HG03039 (cell line): ENCODE results near the gene LHFPL6.

Source experiments
- ATAC-seq: cut with Tn5 transposase; IDR thresholded peaks from one replicate; pipeline ENCODE4 v1.9.1; 2021; ENCODE audit warnings: mild to moderate bottlenecking, moderate library complexity; ENCODE audit not compliant: unreplicated experiment

The LHFPL6 gene

GRCh38 chr13:39397226-39397895 lies 205.6 kb downstream of the LHFPL6 start:
- no peak for ATAC-seq

DNA sequence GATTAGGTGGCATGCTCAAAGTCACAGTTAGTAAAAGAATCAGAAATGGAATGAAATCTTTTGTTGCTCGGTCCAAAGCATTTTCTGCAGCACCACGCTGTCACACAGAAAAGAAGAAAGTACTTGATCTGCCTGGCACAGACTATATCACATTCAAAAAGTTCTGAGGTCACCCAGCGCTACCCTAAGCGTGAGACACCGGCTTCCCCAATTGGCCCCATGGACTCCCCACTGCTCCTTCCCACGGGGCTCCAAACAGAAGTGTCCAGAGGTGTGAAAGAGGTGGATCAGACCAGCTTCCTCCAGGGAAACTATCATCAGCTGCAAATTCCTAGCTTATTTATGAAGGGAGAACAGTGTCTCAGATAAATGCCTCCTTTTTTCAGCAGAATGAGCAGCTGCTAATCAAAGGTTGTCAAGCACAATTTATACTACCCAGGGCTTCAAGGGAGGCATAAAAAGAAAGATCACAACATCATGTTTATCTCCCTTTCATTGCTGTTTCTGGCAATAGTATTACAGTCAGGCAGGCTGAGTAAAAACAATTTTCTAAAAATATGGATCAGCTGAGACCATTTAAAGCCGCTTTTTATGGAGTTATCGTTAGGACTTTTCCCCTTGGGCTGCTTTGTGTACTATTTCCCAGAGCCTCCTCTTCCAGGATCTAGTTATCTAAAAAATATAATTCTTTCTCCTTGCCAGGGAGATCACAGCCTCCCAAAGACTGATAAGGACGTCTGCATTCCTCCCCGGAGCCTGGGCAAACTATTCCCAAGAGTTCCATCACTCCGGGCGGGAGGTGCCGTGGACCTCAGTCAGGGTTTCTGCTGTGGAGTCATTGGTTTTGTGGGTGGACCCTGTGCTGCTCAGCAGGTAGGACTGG lies 208.0 kb downstream of the LHFPL6 start:
- no peak for ATAC-seq

DNA sequence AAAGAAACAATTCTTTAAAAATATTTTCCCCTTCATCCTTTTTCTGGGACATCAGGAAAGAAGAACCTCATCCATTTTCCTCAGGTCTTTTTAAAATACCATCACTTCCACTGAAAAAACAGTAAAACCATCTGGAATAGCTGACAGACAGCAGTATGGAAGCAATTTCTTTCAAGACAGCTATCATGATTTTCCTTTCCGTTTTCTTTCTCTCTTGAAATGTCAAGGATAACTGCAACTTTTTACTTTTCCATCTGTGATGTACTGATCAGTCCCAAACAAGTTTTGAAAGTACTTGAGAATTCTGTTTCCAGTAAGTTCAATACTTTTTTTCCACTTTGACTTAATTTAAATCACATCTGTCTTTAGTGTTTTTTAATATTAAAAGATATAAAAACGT lies 211.2 kb downstream of the LHFPL6 start:
- no peak for ATAC-seq

GRCh38 chr13:39389013-39389412 lies 214.0 kb downstream of the LHFPL6 start:
- no peak for ATAC-seq

- no peak for ATAC-seq
These were observed 217.3 kb downstream of the LHFPL6 start for GRCh38 chr13:39385621-39386231.

DNA sequence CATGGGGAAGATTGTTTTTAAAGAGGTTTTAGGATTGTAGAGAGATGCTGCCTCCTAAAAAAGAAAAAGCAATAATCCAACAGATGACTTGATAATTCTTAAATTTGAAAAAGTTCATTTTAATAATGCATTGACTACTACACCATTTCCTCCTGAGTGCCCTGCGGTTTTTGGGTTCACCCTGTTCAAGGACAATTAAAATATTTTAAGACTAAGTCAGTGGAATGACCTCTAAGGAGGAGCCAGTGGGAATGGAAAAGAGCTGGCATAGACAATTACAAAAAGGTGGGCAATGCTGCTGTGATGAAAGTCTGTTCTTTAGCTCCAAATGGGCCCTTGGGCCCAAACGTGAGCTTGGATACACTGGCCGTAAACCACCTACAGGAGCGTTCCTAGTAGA lies 217.8 kb downstream of the LHFPL6 start:
- ATAC-seq = no peak

DNA sequence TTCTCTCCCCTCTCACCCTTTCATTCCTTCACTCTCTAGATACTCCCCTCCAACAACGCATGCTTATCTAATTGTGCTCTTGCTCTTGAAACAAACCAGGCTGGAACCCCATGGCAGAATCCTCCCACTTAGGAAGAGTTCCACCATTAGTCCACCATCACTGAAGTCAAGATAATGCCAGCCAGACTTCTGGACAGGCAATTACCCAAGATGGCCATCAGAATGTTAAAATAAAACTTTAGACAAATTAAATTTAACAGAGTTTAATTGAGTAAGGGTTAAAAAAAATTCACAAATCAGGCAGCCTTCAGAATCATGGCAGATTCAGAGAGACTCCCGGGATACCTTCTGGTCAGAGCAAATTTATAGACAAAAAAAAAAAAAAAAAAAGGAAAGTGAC lies 221.5 kb downstream of the LHFPL6 start:
- no peak for ATAC-seq

DNA sequence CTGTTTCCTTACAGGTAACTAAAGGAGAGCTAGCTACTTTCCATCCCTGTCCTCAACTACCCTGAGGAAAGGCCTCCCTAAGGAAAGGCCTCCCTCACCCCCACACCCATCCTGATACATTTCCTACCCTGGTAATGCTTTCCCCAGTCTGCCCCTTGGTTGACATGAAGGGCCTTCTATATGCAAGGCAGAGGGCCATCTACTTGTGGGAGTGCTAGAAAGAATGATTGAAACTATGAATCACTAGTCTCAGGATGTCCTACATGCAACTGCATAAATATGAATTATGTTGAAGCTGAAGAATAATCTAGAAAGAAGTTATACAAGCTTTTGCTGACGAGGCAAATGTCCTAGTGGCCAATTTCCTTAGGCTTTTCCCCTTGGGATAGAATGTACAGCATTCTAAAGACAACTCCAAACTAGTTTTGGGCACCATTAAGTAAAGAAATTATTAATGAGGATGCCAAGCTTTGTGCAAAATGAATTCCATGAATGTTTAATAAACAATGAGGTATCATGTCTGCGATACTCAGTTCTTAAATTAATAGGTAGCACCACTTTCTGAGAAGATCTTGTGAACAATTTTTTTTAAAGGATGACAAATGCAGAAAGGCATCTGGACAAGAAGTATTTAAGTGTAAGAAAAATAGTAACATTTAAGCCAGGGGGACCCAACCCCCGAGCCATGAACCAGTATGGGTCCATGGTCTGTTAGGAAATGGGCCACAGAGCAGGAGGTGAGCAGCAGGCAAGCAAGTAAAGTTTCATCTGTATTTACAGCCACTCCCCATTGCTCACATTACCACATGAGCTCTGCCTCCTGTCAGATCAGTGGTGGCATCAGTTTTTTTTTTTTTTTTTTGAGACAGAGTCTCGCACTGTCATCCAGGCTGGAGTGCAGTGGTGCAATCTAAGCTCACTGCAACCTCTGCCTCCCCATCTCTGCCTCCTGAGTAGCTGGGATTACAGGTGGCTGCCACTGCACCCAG lies 223.0 kb downstream of the LHFPL6 start:
- ATAC-seq = no peak

GRCh38 chr13:39379118-39379517 lies 223.9 kb downstream of the LHFPL6 start:
- peak; percentile 77 for ATAC-seq

DNA sequence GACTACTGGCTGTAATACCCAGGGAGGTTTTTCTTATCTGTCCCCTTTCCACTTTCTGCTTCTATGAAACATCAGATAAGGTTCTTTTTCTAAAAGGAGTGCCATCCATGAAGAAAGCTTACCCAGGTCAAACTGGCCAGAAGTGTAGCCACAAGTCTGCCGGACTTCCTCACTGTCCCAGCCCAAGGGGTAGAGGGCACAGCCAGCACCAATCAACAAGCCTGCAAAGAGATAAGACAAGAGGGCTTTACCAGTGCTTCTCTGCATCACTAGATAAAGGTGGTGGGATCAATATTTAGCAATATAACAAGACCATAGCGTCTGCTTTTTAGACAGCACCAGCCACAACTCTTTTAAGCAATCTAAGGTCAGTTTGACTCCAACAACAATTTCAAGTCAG lies 224.7 kb downstream of the LHFPL6 start:
- ATAC-seq = no peak

GRCh38 chr13:39377699-39378098 lies 225.3 kb downstream of the LHFPL6 start:
- ATAC-seq = no peak

- ATAC-seq = no peak
These were observed 226.9 kb downstream of the LHFPL6 start for GRCh38 chr13:39376076-39376475.

DNA sequence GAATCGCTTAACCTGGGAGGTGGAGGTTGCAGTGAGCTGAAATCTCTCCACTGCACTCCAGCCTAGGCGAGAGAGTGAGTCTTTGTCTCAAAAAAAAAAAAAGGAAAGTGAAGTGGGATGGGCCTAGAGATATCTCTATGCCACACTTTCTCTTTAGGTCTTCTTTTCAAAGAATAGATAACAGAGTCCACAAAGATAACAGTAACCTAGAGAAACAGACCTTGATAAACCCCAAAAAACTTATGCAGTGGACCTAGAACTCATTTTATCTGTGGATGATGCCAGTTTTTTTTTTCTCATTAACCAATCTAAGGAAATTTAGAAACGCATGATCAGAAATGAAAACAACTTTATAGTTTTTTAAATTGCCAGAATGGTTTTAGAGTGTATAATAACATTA lies 227.4 kb downstream of the LHFPL6 start:
- no peak for ATAC-seq

DNA sequence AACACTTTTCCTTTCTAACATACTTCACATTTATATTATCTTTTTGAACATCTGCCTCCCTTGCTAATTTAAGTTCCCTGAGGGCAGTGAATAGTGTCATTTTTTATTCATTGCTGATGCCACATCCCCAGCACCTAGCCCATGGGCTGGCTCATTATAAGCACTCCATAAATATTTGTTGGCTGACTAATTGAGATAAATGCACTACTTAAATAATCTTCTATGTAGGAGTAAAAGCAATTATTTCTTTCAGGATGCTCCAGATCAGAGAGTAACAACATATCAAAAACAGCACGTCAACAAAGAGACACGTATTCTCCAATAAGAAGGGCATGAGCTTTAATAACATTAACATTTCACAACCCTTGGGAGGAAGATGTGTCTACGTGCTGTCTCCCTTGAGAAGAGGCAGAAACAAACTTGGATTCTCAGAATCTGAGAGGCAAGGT lies 228.2 kb downstream of the LHFPL6 start:
- ATAC-seq = no peak

DNA sequence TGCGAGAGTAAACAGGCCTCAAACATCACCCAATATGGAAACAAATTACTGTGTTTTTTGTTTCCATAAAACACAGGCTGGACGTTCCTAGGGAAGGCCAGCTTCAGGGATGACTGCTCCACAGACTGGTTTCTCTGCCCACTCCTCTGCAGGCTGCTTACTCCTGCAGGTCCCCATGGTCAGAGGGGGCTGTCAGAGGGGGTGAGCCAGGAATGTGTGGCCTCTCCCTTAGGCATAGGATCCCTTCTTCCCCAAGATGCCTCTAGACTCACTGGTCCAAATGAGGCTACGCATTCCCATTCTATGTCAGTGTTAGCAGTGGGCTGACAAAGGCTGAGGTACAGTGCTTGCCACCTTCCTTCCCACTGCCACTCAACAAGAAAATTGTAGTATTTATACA lies 229.8 kb downstream of the LHFPL6 start:
- ATAC-seq = no peak

GRCh38 chr13:39371706-39372105 lies 231.3 kb downstream of the LHFPL6 start:
- no peak for ATAC-seq

GRCh38 chr13:39370554-39370953 lies 232.4 kb downstream of the LHFPL6 start:
- ATAC-seq = no peak

DNA sequence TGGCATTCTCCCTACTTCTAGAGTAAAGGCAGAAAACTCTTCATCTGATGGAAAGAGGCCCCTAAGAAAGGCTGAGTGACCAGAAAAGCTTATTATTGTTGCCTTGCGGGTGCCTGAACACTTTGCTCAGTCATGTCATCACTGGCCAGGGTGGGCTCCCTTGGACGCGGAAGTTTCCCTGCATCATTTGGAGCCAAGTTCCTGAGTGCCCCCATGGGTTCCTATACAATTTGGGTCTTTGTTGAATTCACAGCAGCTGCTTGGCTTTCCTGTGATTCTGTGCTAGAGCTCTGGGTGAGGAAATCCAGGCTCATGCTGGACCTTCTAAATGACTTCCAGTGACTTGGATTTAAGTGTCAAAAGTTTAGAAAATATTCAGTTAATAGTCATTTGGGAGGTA lies 232.9 kb downstream of the LHFPL6 start:
- ATAC-seq = no peak

DNA sequence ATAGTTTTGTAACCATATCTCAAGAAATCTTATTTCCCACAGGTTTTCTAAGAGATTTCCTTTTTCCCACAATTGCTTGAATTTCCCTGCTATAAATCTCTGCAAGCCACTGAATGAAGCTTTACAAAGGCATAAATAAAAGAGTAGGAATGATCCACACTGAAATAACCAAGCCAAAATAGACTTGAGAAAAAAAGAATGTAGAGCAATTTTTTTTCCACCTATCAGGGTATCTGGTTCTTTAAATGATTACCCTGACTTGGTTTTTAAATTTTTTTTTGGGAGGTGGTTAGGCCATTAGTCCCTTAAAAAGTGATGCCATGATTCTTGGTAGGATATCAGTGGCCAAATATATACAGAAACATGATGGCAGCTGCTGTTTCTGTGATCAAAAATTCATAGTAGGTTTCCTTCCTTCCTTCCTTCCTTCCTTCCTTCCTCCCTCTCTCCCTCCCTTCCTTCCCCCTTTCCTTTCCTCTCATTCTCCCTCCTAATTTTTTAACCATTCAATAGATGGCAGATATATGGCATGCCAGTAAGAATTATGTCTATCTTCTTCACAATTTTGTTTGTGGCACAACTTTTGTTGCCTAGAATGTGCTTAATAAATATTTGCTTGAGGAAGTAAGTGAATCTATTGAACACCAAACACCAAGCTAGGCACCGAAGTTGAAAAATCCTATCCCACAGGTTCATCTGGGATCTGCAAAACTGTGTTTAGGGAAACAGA lies 233.7 kb downstream of the LHFPL6 start:
- no peak for ATAC-seq

DNA sequence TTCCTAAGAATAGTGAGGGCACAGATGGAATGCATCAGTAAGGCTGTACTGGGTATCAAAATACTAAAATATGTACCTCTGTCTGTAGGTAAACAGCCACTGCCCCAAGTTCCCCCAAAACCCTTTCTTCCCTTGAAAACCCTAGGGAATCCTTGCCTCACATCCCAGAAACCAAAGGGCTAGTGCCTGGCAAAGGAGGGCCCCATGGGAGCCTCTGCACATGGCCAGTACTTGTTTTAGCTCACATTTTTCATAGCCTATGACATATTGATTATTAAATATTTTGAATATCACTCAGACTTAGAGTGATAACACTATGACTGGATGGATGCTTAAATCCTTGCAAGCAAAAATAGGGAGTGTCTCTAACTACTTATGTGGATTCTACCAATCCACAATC lies 237.1 kb downstream of the LHFPL6 start:
- no peak for ATAC-seq
